ENCODE data around the gene PLK2. TPM values are rescaled to one million over a fixed set of nuclear protein-coding genes. Genes with fewer than 3 reads are reported as not detected.

Gene PLK2
- total and polyA plus RNA-seq, 4 donors = 20.1 to 363 (median 40.9) TPM

DNA sequence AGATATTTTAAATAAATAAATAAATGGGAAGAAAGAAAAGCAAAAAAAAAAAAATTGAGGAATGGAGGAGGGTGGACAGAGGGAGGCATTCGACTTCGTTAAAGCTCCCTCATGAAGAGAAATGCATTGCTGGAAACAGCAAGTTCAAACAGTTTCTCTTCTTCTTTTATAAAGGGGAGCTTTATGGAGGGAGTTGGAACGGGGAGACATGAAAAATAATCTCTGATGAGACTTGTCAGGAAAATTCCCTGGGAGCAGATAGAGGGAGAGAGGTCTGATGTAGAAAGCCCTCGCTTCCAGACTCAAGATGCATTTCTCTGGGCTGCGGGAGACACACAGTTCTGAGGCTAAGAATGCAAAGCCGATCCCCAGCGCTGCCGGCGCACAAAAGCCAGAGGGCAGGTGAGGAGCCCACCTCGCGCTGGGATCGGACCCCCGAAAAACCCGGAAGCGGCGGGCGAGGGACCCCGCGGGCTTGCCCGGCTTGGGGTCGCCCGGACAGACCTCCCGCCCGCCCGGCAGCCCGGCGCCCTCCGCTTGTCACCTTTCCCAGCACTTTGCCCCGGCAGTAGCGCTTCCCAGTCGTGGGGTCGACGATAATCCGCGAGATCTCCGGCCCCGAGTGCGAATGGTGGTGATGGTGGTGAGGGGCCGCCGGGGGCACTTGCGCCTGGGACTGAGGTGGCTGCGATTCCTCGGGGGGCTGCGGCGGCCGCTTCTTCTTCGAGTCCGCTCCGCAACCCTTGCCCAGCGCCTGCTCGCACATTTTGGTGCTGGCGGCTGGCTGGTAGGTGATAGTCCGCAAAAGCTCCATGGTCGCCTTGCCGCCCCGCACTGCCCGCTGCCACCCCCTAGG, 512 bp downstream of the PLK2 start:
- no peaks in the 10 kb centered on the region for H3K27me3 ChIP-seq (ENCODE audit: control insufficient read depth in 3 of 3, insufficient read depth in 3 of 3, low read length in 2 of 3)
- H3K27ac ChIP-seq (ENCODE audit: low read depth in 1 of 2, low read length in 1 of 2) = peak overlapping the region; percentile 94 to 97
- H3K4me1 ChIP-seq (ENCODE audit: control insufficient read depth in 5 of 5, insufficient read depth in 5 of 5, low read length in 5 of 5) = peaks cover 0 to 35% (median 14%) of the 10 kb centered on the region in 5 donors
- TF ChIP-seq, protein P1, sequence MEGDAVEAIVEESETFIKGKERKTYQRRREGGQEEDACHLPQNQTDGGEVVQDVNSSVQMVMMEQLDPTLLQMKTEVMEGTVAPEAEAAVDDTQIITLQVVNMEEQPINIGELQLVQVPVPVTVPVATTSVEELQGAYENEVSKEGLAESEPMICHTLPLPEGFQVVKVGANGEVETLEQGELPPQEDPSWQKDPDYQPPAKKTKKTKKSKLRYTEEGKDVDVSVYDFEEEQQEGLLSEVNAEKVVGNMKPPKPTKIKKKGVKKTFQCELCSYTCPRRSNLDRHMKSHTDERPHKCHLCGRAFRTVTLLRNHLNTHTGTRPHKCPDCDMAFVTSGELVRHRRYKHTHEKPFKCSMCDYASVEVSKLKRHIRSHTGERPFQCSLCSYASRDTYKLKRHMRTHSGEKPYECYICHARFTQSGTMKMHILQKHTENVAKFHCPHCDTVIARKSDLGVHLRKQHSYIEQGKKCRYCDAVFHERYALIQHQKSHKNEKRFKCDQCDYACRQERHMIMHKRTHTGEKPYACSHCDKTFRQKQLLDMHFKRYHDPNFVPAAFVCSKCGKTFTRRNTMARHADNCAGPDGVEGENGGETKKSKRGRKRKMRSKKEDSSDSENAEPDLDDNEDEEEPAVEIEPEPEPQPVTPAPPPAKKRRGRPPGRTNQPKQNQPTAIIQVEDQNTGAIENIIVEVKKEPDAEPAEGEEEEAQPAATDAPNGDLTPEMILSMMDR (IDR thresholded peaks at IDR 0.05; ENCODE audit: control extremely low read depth, extremely low read depth) = no peak
- DNase-seq (peak; percentile 57 to 77 (median 60)), ATAC-seq (ENCODE audit: insufficient read depth, low FRiP score) (no peak)
- H3K9me3 ChIP-seq (ENCODE audit: control insufficient read depth in 4 of 4, insufficient read depth in 3 of 4, low read length in 3 of 4) = no peaks in the 10 kb centered on the region
- peaks cover 2 to 38% (median 13%) of the 10 kb centered on the region in 4 donors for H3K36me3 ChIP-seq (ENCODE audit: control insufficient read depth in 4 of 4, insufficient read depth in 4 of 4, low read length in 4 of 4)
- 1% methylated on average over 57 of the region's 57 CpGs for WGBS, 2 donors
- peak overlapping the region; percentile 74 for H3K4me3 ChIP-seq
- H3K9ac ChIP-seq (ENCODE audit: insufficient read depth in 1 of 2, low read length in 2 of 2) = peak overlapping the region; percentile 51 to 86

DNA sequence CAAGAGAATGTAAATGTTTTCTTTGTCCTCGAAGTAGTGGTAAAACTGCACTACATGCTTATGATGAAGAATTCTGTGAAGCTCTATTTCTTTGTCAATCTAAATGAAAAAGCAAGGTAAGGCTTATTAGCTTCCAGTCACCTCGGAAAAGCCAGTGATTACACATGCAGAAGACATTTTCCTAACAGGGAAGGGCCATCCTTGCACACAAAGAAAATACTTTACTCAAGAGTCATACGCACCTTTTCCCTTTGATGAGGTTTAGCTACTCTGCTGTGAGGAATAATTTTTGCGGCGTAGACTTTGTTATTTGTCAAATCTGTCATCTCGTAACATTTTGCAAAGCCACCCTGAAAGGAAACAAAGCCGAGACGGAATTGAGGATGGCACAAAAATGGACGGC, 1.1 kb downstream of the PLK2 start:
- TF ChIP-seq, protein P1 (IDR thresholded peaks at IDR 0.05; ENCODE audit: control extremely low read depth, extremely low read depth) = no peak
- 7 to 12% methylated on average over 9 of the region's 9 CpGs for WGBS, 2 donors
- DNase-seq = peak in 2 of 3 donors; percentile 24 to 61
- Histone ChIP-seq H3K27me3 (ENCODE audit: control insufficient read depth in 3 of 3, insufficient read depth in 3 of 3, low read length in 2 of 3) (no peaks in the 10 kb centered on the region), H3K36me3 (ENCODE audit: control insufficient read depth in 4 of 4, insufficient read depth in 4 of 4, low read length in 4 of 4) (peaks cover 7 to 42% (median 17%) of the 10 kb centered on the region in 4 donors), H3K4me3 (peak overlapping the region; percentile 74), H3K9ac (ENCODE audit: insufficient read depth in 1 of 2, low read length in 2 of 2) (peak overlapping the region; percentile 51 to 86), H3K4me1 (ENCODE audit: control insufficient read depth in 5 of 5, insufficient read depth in 5 of 5, low read length in 5 of 5) (peaks cover 0 to 39% (median 19%) of the 10 kb centered on the region in 5 donors), H3K9me3 (ENCODE audit: control insufficient read depth in 4 of 4, insufficient read depth in 3 of 4, low read length in 3 of 4) (no peaks in the 10 kb centered on the region), H3K27ac (ENCODE audit: low read depth in 1 of 2, low read length in 1 of 2) (peak overlapping the region in 1 of 2 donors; percentile 97)
- no peak for ATAC-seq (ENCODE audit: insufficient read depth, low FRiP score)

DNA sequence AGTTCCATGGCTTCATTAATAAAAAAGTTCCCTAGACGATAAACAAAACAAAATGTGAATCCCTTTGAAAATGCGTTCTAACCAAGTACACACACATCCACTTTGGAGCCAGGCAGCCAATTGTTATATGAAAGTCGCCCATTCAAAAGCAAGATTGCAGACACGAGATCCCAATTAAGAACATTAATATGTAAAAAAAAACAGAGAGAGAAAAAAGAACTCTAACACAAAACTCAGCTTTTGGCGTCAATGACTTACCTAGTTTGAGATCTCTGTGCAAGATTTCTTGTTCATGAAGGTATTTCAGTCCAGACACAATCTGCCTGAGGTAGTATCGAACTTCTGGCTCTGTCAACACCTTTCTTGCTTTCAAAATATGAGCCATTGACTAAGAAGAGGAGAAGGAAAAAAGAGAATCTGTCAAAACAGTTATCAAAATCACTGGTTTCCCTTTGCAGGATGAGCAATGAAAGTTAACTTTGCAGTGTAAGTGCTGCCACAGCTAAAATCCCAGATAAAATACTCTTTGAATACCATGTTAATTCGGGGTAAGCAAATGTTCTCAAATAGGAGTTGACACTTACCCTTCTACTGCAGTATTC, 1.6 kb downstream of the PLK2 start:
- no peaks in the 10 kb centered on the region for H3K9me3 ChIP-seq (ENCODE audit: control insufficient read depth in 4 of 4, insufficient read depth in 3 of 4, low read length in 3 of 4)
- peak overlapping the region; percentile 51 to 86 for H3K9ac ChIP-seq (ENCODE audit: insufficient read depth in 1 of 2, low read length in 2 of 2)
- no peaks in the 10 kb centered on the region for H3K27me3 ChIP-seq (ENCODE audit: control insufficient read depth in 3 of 3, insufficient read depth in 3 of 3, low read length in 2 of 3)
- peaks cover 0 to 42% (median 19%) of the 10 kb centered on the region in 5 donors for H3K4me1 ChIP-seq (ENCODE audit: control insufficient read depth in 5 of 5, insufficient read depth in 5 of 5, low read length in 5 of 5)
- H3K4me3 ChIP-seq = peak overlapping the region; percentile 74
- no peak for DNase-seq
- H3K36me3 ChIP-seq (ENCODE audit: control insufficient read depth in 4 of 4, insufficient read depth in 4 of 4, low read length in 4 of 4) = peaks cover 7 to 47% (median 19%) of the 10 kb centered on the region in 4 donors
- peak overlapping the region in 1 of 2 donors; percentile 97 for H3K27ac ChIP-seq (ENCODE audit: low read depth in 1 of 2, low read length in 1 of 2)
- no peak for ATAC-seq (ENCODE audit: insufficient read depth, low FRiP score)
- TF ChIP-seq, protein P1 (IDR thresholded peaks at IDR 0.05; ENCODE audit: control extremely low read depth, extremely low read depth) = no peak
- 36 to 46% methylated on average over 7 of the region's 7 CpGs for WGBS, 2 donors
